ENCODE data around the gene CNTRL.

Gene CNTRL

DNA sequence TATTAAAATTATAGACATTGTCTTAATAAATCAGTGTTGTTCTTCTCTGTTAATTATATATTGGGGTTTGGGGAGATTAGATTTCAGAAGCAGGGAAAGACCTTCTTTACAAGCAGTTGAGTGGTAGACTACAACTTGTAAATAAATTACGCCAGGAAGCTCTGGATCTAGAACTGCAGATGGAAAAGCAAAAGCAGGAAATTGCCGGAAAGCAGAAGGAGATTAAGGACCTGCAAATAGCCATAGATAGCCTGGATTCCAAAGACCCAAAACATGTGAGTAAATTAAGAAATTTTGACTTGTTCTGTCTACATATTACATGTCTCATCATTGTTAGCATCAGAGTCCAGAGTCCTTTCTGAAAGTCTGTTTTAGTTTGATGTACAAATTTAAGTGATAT, 43.5 kb downstream of the CNTRL start:
- TF ChIP-seq TAF1 (IDR thresholded peaks at IDR 0.05; ENCODE audit: borderline replicate concordance, insufficient read depth, low read length): no peak
- TF ChIP-seq POLR2AphosphoS5 (IDR thresholded peaks at IDR 0.05; ENCODE audit: low read depth, low read length): no peak
- no peak for TF ChIP-seq SIN3A (IDR thresholded peaks at IDR 0.05; ENCODE audit: borderline replicate concordance, insufficient read depth, low read length)
- no peak for TF ChIP-seq FOXP2 (optimal IDR thresholded peaks at IDR 0.05; ENCODE audit: borderline replicate concordance, extremely low read depth, extremely low read length, insufficient read depth)
- TF ChIP-seq, protein P1, sequence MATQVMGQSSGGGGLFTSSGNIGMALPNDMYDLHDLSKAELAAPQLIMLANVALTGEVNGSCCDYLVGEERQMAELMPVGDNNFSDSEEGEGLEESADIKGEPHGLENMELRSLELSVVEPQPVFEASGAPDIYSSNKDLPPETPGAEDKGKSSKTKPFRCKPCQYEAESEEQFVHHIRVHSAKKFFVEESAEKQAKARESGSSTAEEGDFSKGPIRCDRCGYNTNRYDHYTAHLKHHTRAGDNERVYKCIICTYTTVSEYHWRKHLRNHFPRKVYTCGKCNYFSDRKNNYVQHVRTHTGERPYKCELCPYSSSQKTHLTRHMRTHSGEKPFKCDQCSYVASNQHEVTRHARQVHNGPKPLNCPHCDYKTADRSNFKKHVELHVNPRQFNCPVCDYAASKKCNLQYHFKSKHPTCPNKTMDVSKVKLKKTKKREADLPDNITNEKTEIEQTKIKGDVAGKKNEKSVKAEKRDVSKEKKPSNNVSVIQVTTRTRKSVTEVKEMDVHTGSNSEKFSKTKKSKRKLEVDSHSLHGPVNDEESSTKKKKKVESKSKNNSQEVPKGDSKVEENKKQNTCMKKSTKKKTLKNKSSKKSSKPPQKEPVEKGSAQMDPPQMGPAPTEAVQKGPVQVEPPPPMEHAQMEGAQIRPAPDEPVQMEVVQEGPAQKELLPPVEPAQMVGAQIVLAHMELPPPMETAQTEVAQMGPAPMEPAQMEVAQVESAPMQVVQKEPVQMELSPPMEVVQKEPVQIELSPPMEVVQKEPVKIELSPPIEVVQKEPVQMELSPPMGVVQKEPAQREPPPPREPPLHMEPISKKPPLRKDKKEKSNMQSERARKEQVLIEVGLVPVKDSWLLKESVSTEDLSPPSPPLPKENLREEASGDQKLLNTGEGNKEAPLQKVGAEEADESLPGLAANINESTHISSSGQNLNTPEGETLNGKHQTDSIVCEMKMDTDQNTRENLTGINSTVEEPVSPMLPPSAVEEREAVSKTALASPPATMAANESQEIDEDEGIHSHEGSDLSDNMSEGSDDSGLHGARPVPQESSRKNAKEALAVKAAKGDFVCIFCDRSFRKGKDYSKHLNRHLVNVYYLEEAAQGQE (IDR thresholded peaks at IDR 0.05; ENCODE audit: insufficient read depth in 1 of 2, low read depth in 2 of 2, low read length in 2 of 2): no peak

DNA sequence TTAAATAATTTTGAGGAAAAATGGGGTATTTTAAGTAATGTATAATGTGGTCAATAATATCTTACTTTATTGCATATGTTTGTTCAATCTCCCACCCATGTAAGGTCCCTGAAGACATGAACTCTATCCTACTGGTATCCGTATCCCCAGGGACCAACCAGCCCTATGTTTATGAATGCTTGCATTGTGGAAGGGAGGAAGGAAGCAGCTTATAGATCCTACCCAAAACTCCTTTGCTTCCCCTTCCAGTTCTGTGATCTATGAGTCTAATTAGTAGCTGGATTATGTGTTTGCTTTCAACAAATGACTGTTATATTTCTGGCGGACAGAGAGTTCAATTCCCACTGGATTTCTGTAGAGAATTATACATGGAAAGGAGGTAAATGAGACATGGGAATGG, 45.6 kb downstream of the CNTRL start:
- TF ChIP-seq TAF1 (IDR thresholded peaks at IDR 0.05; ENCODE audit: borderline replicate concordance, insufficient read depth, low read length) (no peak), SIN3A (IDR thresholded peaks at IDR 0.05; ENCODE audit: borderline replicate concordance, insufficient read depth, low read length) (no peak), FOXP2 (optimal IDR thresholded peaks at IDR 0.05; ENCODE audit: borderline replicate concordance, extremely low read depth, extremely low read length, insufficient read depth) (no peak), POLR2AphosphoS5 (IDR thresholded peaks at IDR 0.05; ENCODE audit: low read depth, low read length) (no peak)
- TF ChIP-seq, protein P1 (IDR thresholded peaks at IDR 0.05; ENCODE audit: insufficient read depth in 1 of 2, low read depth in 2 of 2, low read length in 2 of 2): no peak

DNA sequence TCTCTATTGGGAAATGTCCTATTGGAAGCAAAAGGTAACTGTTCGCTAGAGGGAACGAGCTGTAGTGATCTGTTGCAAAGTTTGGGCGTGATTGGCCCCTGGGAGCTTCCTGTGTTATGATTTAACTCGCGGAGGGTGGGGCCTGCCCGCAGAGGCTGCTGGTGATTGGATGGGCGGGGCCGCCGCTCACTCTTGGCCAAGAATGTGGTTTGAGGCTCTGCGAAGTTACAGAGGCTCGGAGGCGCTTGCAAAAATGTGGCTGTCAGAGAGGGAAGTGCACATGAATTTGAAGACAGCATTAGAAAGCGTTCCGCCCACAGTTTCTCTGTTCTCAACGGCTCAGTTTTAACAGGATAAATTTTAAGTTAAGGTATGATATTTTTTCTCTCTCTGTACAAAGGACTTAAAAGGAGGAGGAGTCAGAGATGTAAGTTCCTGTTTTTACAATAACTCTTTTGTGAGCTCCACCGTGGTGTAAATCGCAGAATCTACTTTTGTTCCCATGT, 46.9 kb downstream of the CNTRL start:
- TF ChIP-seq SIN3A (IDR thresholded peaks at IDR 0.05; ENCODE audit: borderline replicate concordance, insufficient read depth, low read length): no peak
- TF ChIP-seq POLR2AphosphoS5 (IDR thresholded peaks at IDR 0.05; ENCODE audit: low read depth, low read length): peak; percentile 61
- 0 out of 2 replicates have a peak, but pooled peaks have one; percentile 43 for TF ChIP-seq TAF1 (IDR thresholded peaks at IDR 0.05; ENCODE audit: borderline replicate concordance, insufficient read depth, low read length)
- TF ChIP-seq, protein P1 (IDR thresholded peaks at IDR 0.05; ENCODE audit: insufficient read depth in 1 of 2, low read depth in 2 of 2, low read length in 2 of 2): no peak
- no peak for TF ChIP-seq FOXP2 (optimal IDR thresholded peaks at IDR 0.05; ENCODE audit: borderline replicate concordance, extremely low read depth, extremely low read length, insufficient read depth)

GRCh38 chr9:121122246-121123032, 47.7 kb downstream of the CNTRL start:
- TF ChIP-seq POLR2AphosphoS5 (IDR thresholded peaks at IDR 0.05; ENCODE audit: low read depth, low read length): no peak
- TF ChIP-seq FOXP2 (optimal IDR thresholded peaks at IDR 0.05; ENCODE audit: borderline replicate concordance, extremely low read depth, extremely low read length, insufficient read depth): no peak
- no peak for TF ChIP-seq TAF1 (IDR thresholded peaks at IDR 0.05; ENCODE audit: borderline replicate concordance, insufficient read depth, low read length)
- TF ChIP-seq, protein P1 (IDR thresholded peaks at IDR 0.05; ENCODE audit: insufficient read depth in 1 of 2, low read depth in 2 of 2, low read length in 2 of 2): no peak
- TF ChIP-seq SIN3A (IDR thresholded peaks at IDR 0.05; ENCODE audit: borderline replicate concordance, insufficient read depth, low read length): no peak
